SK-N-SH treated with all-trans-retinoic acid at 6 μM for 48 hours (cell line): ENCODE results near the gene KCNMA1.

ENCODE experiments used
- BACH2 ChIP-seq: fragments of 250-450 bp; sonication (Bioruptor Pico); IDR thresholded peaks from 2 replicates; pipeline ENCODE4 v1.9.0; 2021; ENCODE audit warnings: mild to moderate bottlenecking, borderline replicate concordance
- CREB5 ChIP-seq: fragments of 250-450 bp; sonication (Bioruptor Pico); IDR thresholded peaks from 2 replicates; pipeline ENCODE4 v1.5.1; 2020; ENCODE audit warnings: low read depth, mild to moderate bottlenecking, moderate library complexity
- PPARA ChIP-seq: fragments of 250-450 bp; sonication (Bioruptor Pico); IDR thresholded peaks from 2 replicates; pipeline ENCODE4 v1.5.0; 2020; ENCODE audit warnings: mild to moderate bottlenecking, borderline replicate concordance
- RARB ChIP-seq: fragments of 250-450 bp; sonication (Bioruptor Pico); IDR thresholded peaks from 2 replicates; pipeline ENCODE4 v1.8.0; 2021; ENCODE audit warnings: mild to moderate bottlenecking, moderate library complexity

GRCh38 chr10:77553311-77553710 is 84.3 kb downstream of the KCNMA1 start:
- TF ChIP-seq RARB (CRISPR knock-in tag) (no peak), BACH2 (CRISPR knock-in tag) (no peak), CREB5 (CRISPR knock-in tag) (no peak), PPARA (no peak)
